ENCODE data around the gene LYPD6B.

The LYPD6B gene

DNA sequence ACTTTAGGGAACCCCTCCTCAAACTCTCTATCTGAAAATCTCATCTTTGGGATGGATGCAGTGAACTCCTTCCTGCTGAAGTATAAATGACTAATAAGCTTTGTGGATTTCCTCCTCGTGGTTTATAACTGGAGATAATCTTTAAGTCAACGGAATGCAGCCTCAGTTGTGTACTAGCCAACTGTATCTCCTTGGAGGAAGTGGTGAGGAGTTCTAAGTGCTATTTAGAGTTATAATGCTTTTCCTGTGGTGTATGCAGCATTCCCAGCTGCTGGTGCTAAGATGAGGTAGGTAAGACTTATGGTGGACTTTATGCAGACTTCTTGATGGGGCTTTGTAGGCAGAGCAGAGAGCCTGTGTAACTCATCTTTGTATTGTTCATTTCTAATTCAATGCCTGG, 90.9 kb downstream of the LYPD6B start:
- Histone ChIP-seq H3K27me3 (ENCODE audit: insufficient read depth, poor library complexity, severe bottlenecking) (no peaks in the 10 kb centered on the region), H3K27ac (ENCODE audit: poor library complexity, severe bottlenecking) (no peak overlapping the region), H3K9me3 (ENCODE audit: severe bottlenecking) (no peaks in the 10 kb centered on the region), H3K4me3 (ENCODE audit: severe bottlenecking) (no peak overlapping the region), H3K36me3 (ENCODE audit: low read depth) (no peaks in the 10 kb centered on the region), H3K4me1 (ENCODE audit: insufficient read depth, poor library complexity, severe bottlenecking) (no peaks in the 10 kb centered on the region)
- no peak for TF ChIP-seq CTCF (IDR thresholded peaks at IDR 0.05; ENCODE audit: poor library complexity, severe bottlenecking)
- DNase-seq (ENCODE audit: low spot score) (no peak), ATAC-seq (ENCODE audit: low read depth) (no peak)

DNA sequence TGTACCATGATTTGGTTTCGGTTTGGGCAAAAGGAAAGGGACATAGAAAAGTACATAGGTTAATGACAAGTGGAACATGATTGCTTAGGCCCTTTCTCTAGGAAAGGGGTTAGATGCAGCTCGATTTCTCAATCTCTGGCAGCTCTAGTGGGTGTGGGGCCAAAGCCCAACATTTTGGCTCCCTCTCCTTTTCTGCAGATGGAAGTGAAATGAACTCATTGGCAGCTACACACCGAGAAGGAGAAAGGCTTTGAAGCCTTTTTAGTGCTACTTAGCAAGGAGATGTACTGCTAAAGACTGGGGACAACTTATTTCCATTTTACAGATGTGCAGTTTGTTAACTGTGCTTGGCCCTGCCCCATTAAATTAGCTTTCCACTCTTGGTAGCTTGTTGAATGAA, 93.8 kb downstream of the LYPD6B start:
- Histone ChIP-seq H3K27ac (ENCODE audit: poor library complexity, severe bottlenecking) (no peak overlapping the region), H3K4me1 (ENCODE audit: insufficient read depth, poor library complexity, severe bottlenecking) (no peaks in the 10 kb centered on the region), H3K9me3 (ENCODE audit: severe bottlenecking) (no peaks in the 10 kb centered on the region), H3K36me3 (ENCODE audit: low read depth) (no peaks in the 10 kb centered on the region), H3K27me3 (ENCODE audit: insufficient read depth, poor library complexity, severe bottlenecking) (no peaks in the 10 kb centered on the region), H3K4me3 (ENCODE audit: severe bottlenecking) (no peak overlapping the region)
- TF ChIP-seq CTCF (IDR thresholded peaks at IDR 0.05; ENCODE audit: poor library complexity, severe bottlenecking) = no peak
- DNase-seq (ENCODE audit: low spot score) (no peak), ATAC-seq (ENCODE audit: low read depth) (no peak)

DNA sequence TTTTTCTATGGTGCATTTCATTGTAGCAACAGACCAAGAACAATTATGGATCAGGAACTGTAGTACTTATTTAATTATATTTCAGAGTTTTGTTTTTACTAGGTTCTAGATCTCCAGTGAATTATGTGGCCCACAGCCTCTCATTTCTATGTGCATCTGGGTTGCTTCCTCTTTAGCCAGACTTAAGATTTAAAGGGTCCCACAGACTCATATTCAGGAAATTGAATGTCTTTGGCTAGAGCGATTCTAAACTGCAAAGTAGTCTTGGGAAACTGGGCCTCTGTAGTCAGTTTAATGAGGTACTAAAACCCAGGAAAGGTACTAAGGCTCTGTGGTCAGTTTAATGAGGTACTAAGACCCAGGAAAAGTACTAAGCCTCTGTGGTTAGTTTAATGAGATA, 94.4 kb downstream of the LYPD6B start:
- Histone ChIP-seq H3K4me1 (ENCODE audit: insufficient read depth, poor library complexity, severe bottlenecking) (no peaks in the 10 kb centered on the region), H3K9me3 (ENCODE audit: severe bottlenecking) (no peaks in the 10 kb centered on the region), H3K27ac (ENCODE audit: poor library complexity, severe bottlenecking) (no peak overlapping the region), H3K27me3 (ENCODE audit: insufficient read depth, poor library complexity, severe bottlenecking) (no peaks in the 10 kb centered on the region), H3K4me3 (ENCODE audit: severe bottlenecking) (no peak overlapping the region), H3K36me3 (ENCODE audit: low read depth) (no peaks in the 10 kb centered on the region)
- ATAC-seq (ENCODE audit: low read depth) (no peak), DNase-seq (ENCODE audit: low spot score) (no peak)
- no peak for TF ChIP-seq CTCF (IDR thresholded peaks at IDR 0.05; ENCODE audit: poor library complexity, severe bottlenecking)

- TF ChIP-seq CTCF (IDR thresholded peaks at IDR 0.05; ENCODE audit: poor library complexity, severe bottlenecking) = no peak
- DNase-seq (ENCODE audit: low spot score) = no peak
- Histone ChIP-seq H3K27ac (ENCODE audit: poor library complexity, severe bottlenecking) (no peak overlapping the region), H3K27me3 (ENCODE audit: insufficient read depth, poor library complexity, severe bottlenecking) (no peaks in the 10 kb centered on the region), H3K4me3 (ENCODE audit: severe bottlenecking) (no peak overlapping the region), H3K4me1 (ENCODE audit: insufficient read depth, poor library complexity, severe bottlenecking) (no peaks in the 10 kb centered on the region), H3K9me3 (ENCODE audit: severe bottlenecking) (no peaks in the 10 kb centered on the region), H3K36me3 (ENCODE audit: low read depth) (no peaks in the 10 kb centered on the region)
- ATAC-seq (ENCODE audit: low read depth) = no peak
Observed at GRCh38 chr2:149134335-149134923, 95.9 kb downstream of the LYPD6B start.

- DNase-seq (ENCODE audit: low spot score) = no peak
- Histone ChIP-seq H3K9me3 (ENCODE audit: severe bottlenecking) (no peaks in the 10 kb centered on the region), H3K27ac (ENCODE audit: poor library complexity, severe bottlenecking) (no peak overlapping the region), H3K27me3 (ENCODE audit: insufficient read depth, poor library complexity, severe bottlenecking) (no peaks in the 10 kb centered on the region), H3K4me1 (ENCODE audit: insufficient read depth, poor library complexity, severe bottlenecking) (no peaks in the 10 kb centered on the region), H3K4me3 (ENCODE audit: severe bottlenecking) (no peak overlapping the region), H3K36me3 (ENCODE audit: low read depth) (no peaks in the 10 kb centered on the region)
- no peak for TF ChIP-seq CTCF (IDR thresholded peaks at IDR 0.05; ENCODE audit: poor library complexity, severe bottlenecking)
- ATAC-seq (ENCODE audit: low read depth) = no peak
Observed at GRCh38 chr2:149136111-149136510, 97.6 kb downstream of the LYPD6B start.
